Inferior parietal cortex (tissue), 1 donor: Measurements from ENCODE around the gene ATF7IP2.
"Not testable (repeated sequence)": the region's sequence is repeated elsewhere in the genome, so short reads cannot be mapped to it uniquely, and the experiment has no call there.

Experiments used
- DNase-seq: peaks from one replicate; pipeline ENCODE4 v3.0.0-alpha.2; 2016; ENCODE audit errors: extremely low spot score

The ATF7IP2 gene

GRCh38 chr16:10376229-10376628, 9.6 kb upstream of the ATF7IP2 start:
- DNase-seq: no peak

GRCh38 chr16:10383626-10384025, 2.2 kb upstream of the ATF7IP2 start:
- DNase-seq: no peak

GRCh38 chr16:10386517-10387100, 748 bp downstream of the ATF7IP2 start:
- peak; percentile 10 for DNase-seq

- no peak for DNase-seq
These were observed 1.3 kb downstream of the ATF7IP2 start for GRCh38 chr16:10387188-10387617.

GRCh38 chr16:10388988-10389387, 3.1 kb downstream of the ATF7IP2 start:
- no peak for DNase-seq

- no peak for DNase-seq
These were observed 4.5 kb downstream of the ATF7IP2 start for GRCh38 chr16:10390330-10390729.

- no peak for DNase-seq
These were observed 5.0 kb downstream of the ATF7IP2 start for GRCh38 chr16:10390867-10391266.

GRCh38 chr16:10391339-10391738, 5.5 kb downstream of the ATF7IP2 start:
- DNase-seq: no peak

- DNase-seq: no peak
These were observed 17.1 kb downstream of the ATF7IP2 start for GRCh38 chr16:10402975-10403374.

GRCh38 chr16:10405386-10405939, 19.6 kb downstream of the ATF7IP2 start:
- no peak for DNase-seq

GRCh38 chr16:10408824-10409381, 23.0 kb downstream of the ATF7IP2 start:
- no peak for DNase-seq

GRCh38 chr16:10409713-10410112, 23.9 kb downstream of the ATF7IP2 start:
- not testable (repeated sequence) for DNase-seq

- no peak for DNase-seq
These were observed 24.6 kb downstream of the ATF7IP2 start for GRCh38 chr16:10410469-10410868.

GRCh38 chr16:10412935-10413601, 27.2 kb downstream of the ATF7IP2 start:
- DNase-seq: no peak

- not testable (repeated sequence) for DNase-seq
These were observed 32.3 kb downstream of the ATF7IP2 start for GRCh38 chr16:10418204-10418603.

- no peak for DNase-seq
These were observed 33.8 kb downstream of the ATF7IP2 start for GRCh38 chr16:10419701-10420100.

- DNase-seq: no peak
These were observed 35.7 kb downstream of the ATF7IP2 start for GRCh38 chr16:10421596-10421995.

GRCh38 chr16:10428433-10429168, 42.7 kb downstream of the ATF7IP2 start:
- no peak for DNase-seq

- DNase-seq: not testable (repeated sequence)
These were observed 43.6 kb downstream of the ATF7IP2 start for GRCh38 chr16:10429299-10429969.

GRCh38 chr16:10441726-10442125, 55.9 kb downstream of the ATF7IP2 start:
- no peak for DNase-seq

- DNase-seq: no peak
These were observed 61.4 kb downstream of the ATF7IP2 start for GRCh38 chr16:10447289-10447688.
